A549 treated with ZK216348 at 1 μM for 4 hours (cell line): ENCODE measurements around the gene REC114. TPM values are rescaled to one million over a fixed set of nuclear protein-coding genes. Genes with fewer than 3 reads are reported as not detected.

Experiments used
- total RNA-seq: library from RNA; stranded (reverse); fragments of 200-300 nt; extraction: Qiagen RNA extraction; gene quantifications from 5 replicates; pipeline ENCODE4 v1.2.3, GENCODE V29; 2022; ENCODE audit warnings: low read depth

The REC114 gene, protein sequence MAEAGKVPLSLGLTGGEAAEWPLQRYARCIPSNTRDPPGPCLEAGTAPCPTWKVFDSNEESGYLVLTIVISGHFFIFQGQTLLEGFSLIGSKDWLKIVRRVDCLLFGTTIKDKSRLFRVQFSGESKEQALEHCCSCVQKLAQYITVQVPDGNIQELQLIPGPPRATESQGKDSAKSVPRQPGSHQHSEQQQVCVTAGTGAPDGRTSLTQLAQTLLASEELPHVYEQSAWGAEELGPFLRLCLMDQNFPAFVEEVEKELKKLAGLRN
- not detected in 5 replicates for total RNA-seq

GRCh38 chr15:73442968-73443367, at the start of gene REC114:
Gene REC114, plus strand, starts transcription at chr15:73443164. Its CDS starts 22 bp downstream, at chr15:73443186.

Other genes with a start within 250 kb of the REC114 start
- gene HCN4, start 74.2 kb upstream of the REC114 start, total RNA-seq: 0.15 to 0.40 TPM (median 0.32 TPM) in 5 replicates
- gene NPTN, start 190.2 kb downstream of the REC114 start, total RNA-seq: 176 to 209 TPM (median 198 TPM) in 5 replicates
- 57.8 to 88.3 TPM (median 76.9 TPM) in 5 replicates for gene CD276, start 241.2 kb downstream of the REC114 start, total RNA-seq